Liver (tissue), 9 donors: ENCODE results near the gene SAE1. TPM values are rescaled to one million over a fixed set of nuclear protein-coding genes. Genes with fewer than 3 reads are reported as not detected.

Source experiments
- DNase-seq: peaks from one replicate; pipeline ENCODE4 v3.0.0-alpha.2; 2017; ENCODE audit warnings: low spot score
- H3K27ac ChIP-seq, 2 donors: one replicate each; pipeline ENCODE4 v1.7.0; 2013; ENCODE audit warnings: inconsistent platforms in 2 of 2, low read length in 2 of 2, control low read depth in 1 of 2, low read depth in 1 of 2, mild to moderate bottlenecking in 1 of 2
- H3K27me3 ChIP-seq, 4 donors: one replicate each; pipeline versions ENCODE4 v1.6.1 to v1.7.0; 2013; ENCODE audit warnings: low read length in 3 of 4, inconsistent platforms in 1 of 4, mild to moderate bottlenecking in 1 of 4, moderate library complexity in 1 of 4; ENCODE audit not compliant: control insufficient read depth in 4 of 4, insufficient read depth in 4 of 4
- H3K36me3 ChIP-seq, 4 donors: one replicate each; pipeline versions ENCODE4 v1.6.1 to v1.7.0; 2013; ENCODE audit warnings: low read length in 3 of 4, mild to moderate bottlenecking in 3 of 4, low read depth in 1 of 4, moderate library complexity in 1 of 4; ENCODE audit not compliant: control insufficient read depth in 4 of 4, insufficient read depth in 3 of 4
- H3K4me1 ChIP-seq, 4 donors: one replicate each; pipeline versions ENCODE4 v1.6.1 to v1.7.0; 2013; ENCODE audit warnings: low read length in 3 of 4, mild to moderate bottlenecking in 3 of 4, moderate library complexity in 1 of 4; ENCODE audit not compliant: control insufficient read depth in 4 of 4, insufficient read depth in 4 of 4
- H3K4me3 ChIP-seq, 3 donors: one replicate each; pipeline versions ENCODE4 v1.6.1 to v1.7.0; 2013; ENCODE audit warnings: low read length in 3 of 3, control low read depth in 1 of 3, low read depth in 1 of 3, mild to moderate bottlenecking in 1 of 3
- H3K9ac ChIP-seq, 2 donors: one replicate each; pipeline ENCODE4 v1.7.0; 2013; ENCODE audit warnings: low read length in 2 of 2, mild to moderate bottlenecking in 2 of 2, moderate library complexity in 2 of 2, control low read depth in 1 of 2, low read depth in 1 of 2
- H3K9me3 ChIP-seq, 4 donors: one replicate each; pipeline versions ENCODE4 v1.6.1 to v1.7.0; 2013; ENCODE audit warnings: low read length in 3 of 4; ENCODE audit not compliant: control insufficient read depth in 4 of 4
- EGR1 ChIP-seq, 2 donors: IDR thresholded peaks; 2 replicates each; pipeline ENCODE4 v1.6.1; 2016 to 2018; ENCODE audit warnings: antibody characterized with exemption in 2 of 2, low read depth in 2 of 2
- FOXA1 ChIP-seq: IDR thresholded peaks from 2 replicates; pipeline ENCODE4 v1.6.1; 2016; ENCODE audit warnings: antibody characterized with exemption
- FOXA2 ChIP-seq: IDR thresholded peaks from 2 replicates; pipeline ENCODE4 v1.6.1; 2016; ENCODE audit warnings: antibody characterized with exemption
- GABPA ChIP-seq, 2 donors: IDR thresholded peaks in 1 of 2; conservative IDR thresholded peaks in 1 of 2; 2 replicates each; pipeline ENCODE4 v1.6.1; 2016; ENCODE audit warnings: antibody characterized with exemption in 2 of 2, mild to moderate bottlenecking in 1 of 2, moderate library complexity in 1 of 2
- HNF4A ChIP-seq, 2 donors: conservative IDR thresholded peaks; 2 replicates each; pipeline ENCODE4 v1.6.1; 2016; ENCODE audit warnings: antibody characterized with exemption in 2 of 2, mild to moderate bottlenecking in 2 of 2
- HNF4G ChIP-seq: IDR thresholded peaks from 2 replicates; pipeline ENCODE4 v1.6.1; 2016; ENCODE audit warnings: antibody characterized with exemption
- JUND ChIP-seq, 2 donors: IDR thresholded peaks; 2 replicates each; pipeline ENCODE4 v1.6.1; 2016; ENCODE audit warnings: antibody characterized with exemption in 2 of 2
- NR2F2 ChIP-seq: IDR thresholded peaks from 2 replicates; pipeline ENCODE4 v1.6.1; 2016; ENCODE audit warnings: antibody characterized with exemption
- RAD21 ChIP-seq, 2 donors: IDR thresholded peaks; 2 replicates each; pipeline ENCODE4 v1.6.1; 2016; ENCODE audit warnings: antibody characterized with exemption in 2 of 2, mild to moderate bottlenecking in 2 of 2
- RXRA ChIP-seq, 2 donors: IDR thresholded peaks; 2 replicates each; pipeline ENCODE4 v1.6.1; 2017 to 2018; ENCODE audit warnings: antibody characterized with exemption in 2 of 2, mild to moderate bottlenecking in 1 of 2
- SP1 ChIP-seq: IDR thresholded peaks from 2 replicates; pipeline ENCODE4 v1.6.1; 2018; ENCODE audit warnings: antibody characterized with exemption, mild to moderate bottlenecking
- TAF1 ChIP-seq: conservative IDR thresholded peaks from 2 replicates; pipeline ENCODE4 v1.6.1; 2016; ENCODE audit warnings: antibody characterized with exemption, mild to moderate bottlenecking
- YY1 ChIP-seq: IDR thresholded peaks from 2 replicates; pipeline ENCODE4 v1.6.1; 2016; ENCODE audit warnings: antibody characterized with exemption, mild to moderate bottlenecking
- WGBS: extraction: QIAGEN DNeasy Blood & Tissue Kit; methylation state at CpG from one replicate; pipeline ENCODE4 v1.1.7; 2013; 5-methylcytosine and 5-hydroxymethylcytosine counted together
- polyA plus RNA-seq, 2 donors: library from polyadenylated mRNA; stranded (reverse) in 1 of 2; unstranded in 1 of 2; fragments of 200-250 nt in 1 of 2; fragments of >200 nt in 1 of 2; fragmentation: Nextera tagmentation in 1 of 2; extraction: Ambion mirVana in 1 of 2; gene quantifications; one replicate each; pipeline versions ENCODE4 v1.2.1 to v1.2.3, GENCODE V29; 2013 to 2015
- total RNA-seq, 2 donors: library from RNA; depleted of rRNA; stranded (reverse); fragments of >200 nt; gene quantifications; one replicate each; pipeline ENCODE4 v1.2.3, GENCODE V29; 2014
- TF ChIP-seq, protein P1 (sequence below): fragments of 150-350 bp; IDR thresholded peaks from 2 replicates; pipeline ENCODE4 v1.5.1; 2017; ENCODE audit warnings: improper control_type of control experiment, low read depth, low read length; ENCODE audit not compliant: missing input control
- TF ChIP-seq, protein P2 (sequence below): IDR thresholded peaks from 2 replicates; pipeline ENCODE4 v1.6.1; 2016; ENCODE audit warnings: antibody characterized with exemption
- TF ChIP-seq, protein P3 (sequence below): IDR thresholded peaks from 2 replicates; pipeline ENCODE4 v1.6.1; 2016; ENCODE audit warnings: antibody characterized with exemption
- TF ChIP-seq, protein P4 (sequence below): IDR thresholded peaks from 2 replicates; pipeline ENCODE4 v1.6.1; 2016; ENCODE audit warnings: antibody characterized with exemption, mild to moderate bottlenecking
- TF ChIP-seq, protein P5 (sequence below): IDR thresholded peaks from 2 replicates; pipeline ENCODE4 v1.6.1; 2016; ENCODE audit warnings: antibody characterized with exemption
- donor health status: healthy.
- donor health status: healthy.
- donor health status: healthy.
- donor health status: healthy.
- donor health status: healthy.

The SAE1 gene
- total and polyA plus RNA-seq, 4 donors, result 19.0 to 31.8 (median 27.0) TPM

DNA sequence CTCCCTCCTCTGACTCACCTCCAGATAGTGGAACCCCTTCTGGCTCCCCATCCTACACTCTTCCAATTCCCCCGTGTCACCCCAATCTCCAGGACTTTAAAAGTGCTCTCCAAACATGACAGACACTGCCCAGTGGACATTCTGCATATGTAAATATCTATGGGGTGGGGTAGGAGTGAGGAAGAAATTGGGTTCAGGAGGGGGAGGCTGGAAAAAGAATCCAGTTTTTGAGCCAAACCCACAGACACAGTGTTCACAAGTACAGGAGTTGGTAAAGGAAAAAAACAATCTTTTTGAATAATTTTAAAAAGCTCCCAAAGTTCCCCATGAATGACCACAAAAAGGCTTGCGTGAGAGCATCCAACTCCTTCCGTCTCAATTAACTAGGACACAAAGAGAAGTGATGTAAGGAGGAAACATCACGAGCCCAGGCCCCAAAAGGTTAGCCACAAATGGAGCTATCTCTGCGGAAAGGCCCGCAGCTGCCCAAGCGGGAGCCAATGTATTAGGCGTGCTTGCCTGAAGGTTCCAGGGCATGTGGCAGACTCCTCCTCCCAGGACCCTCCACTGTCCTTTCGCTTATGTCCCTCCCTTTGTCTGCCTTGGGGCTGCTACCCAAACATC is 35.0 kb upstream of the SAE1 start:
- Histone ChIP-seq H3K27ac (peak overlapping the region; percentile 68 to 75), H3K36me3 (peaks cover 4 to 25% (median 15%) of the 10 kb centered on the region in 4 donors), H3K9me3 (no peaks in the 10 kb centered on the region), H3K9ac (no peak overlapping the region), H3K4me3 (no peak overlapping the region), H3K4me1 (peaks cover 7 to 32% (median 16%) of the 10 kb centered on the region in 4 donors), H3K27me3 (no peaks in the 10 kb centered on the region)
- TF ChIP-seq, protein P1, sequence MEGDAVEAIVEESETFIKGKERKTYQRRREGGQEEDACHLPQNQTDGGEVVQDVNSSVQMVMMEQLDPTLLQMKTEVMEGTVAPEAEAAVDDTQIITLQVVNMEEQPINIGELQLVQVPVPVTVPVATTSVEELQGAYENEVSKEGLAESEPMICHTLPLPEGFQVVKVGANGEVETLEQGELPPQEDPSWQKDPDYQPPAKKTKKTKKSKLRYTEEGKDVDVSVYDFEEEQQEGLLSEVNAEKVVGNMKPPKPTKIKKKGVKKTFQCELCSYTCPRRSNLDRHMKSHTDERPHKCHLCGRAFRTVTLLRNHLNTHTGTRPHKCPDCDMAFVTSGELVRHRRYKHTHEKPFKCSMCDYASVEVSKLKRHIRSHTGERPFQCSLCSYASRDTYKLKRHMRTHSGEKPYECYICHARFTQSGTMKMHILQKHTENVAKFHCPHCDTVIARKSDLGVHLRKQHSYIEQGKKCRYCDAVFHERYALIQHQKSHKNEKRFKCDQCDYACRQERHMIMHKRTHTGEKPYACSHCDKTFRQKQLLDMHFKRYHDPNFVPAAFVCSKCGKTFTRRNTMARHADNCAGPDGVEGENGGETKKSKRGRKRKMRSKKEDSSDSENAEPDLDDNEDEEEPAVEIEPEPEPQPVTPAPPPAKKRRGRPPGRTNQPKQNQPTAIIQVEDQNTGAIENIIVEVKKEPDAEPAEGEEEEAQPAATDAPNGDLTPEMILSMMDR, result no peak
- no peak for TF ChIP-seq FOXA1
- TF ChIP-seq GABPA (IDR thresholded peaks at IDR 0.05 in 1 of 2, conservative IDR thresholded peaks at IDR 0.05 in 1 of 2), result no peak
- TF ChIP-seq SP1, result no peak
- TF ChIP-seq YY1, result no peak
- TF ChIP-seq HNF4G, result no peak
- 62% methylated on average over 9 of the region's 9 CpGs for WGBS
- no peak for DNase-seq

DNA sequence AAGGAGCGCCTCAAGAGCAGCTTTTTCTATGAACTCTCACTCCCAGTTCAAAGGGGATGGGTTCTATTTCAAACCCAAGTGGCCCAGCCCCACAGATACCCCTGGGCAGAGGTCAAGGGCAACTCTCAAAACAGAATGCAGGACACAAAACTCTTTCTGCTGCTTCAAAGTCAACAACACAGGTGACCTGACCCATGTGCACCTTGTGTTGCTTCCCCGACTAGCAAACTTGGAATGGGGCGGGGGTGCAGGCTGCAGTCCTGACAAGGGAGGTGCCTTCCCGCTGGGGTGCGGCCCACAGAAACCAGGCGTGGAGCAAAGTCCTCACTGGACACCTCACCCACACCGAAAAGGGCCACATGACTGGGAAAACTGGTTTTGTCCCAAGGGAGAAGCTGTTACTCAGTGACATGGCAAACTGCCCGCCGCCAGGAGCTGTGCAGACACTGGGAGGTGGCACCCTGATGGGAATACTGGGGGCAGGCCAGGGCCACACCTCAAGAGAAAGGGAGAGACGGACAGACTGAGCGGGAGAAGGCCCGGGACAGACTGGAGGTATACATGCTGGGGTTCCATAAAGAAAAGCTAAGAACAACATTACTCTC is 34.4 kb upstream of the SAE1 start:
- Histone ChIP-seq H3K9me3 (no peaks in the 10 kb centered on the region), H3K36me3 (peaks cover 4 to 22% (median 11%) of the 10 kb centered on the region in 4 donors), H3K9ac (no peak overlapping the region), H3K27me3 (no peaks in the 10 kb centered on the region), H3K4me3 (no peak overlapping the region), H3K27ac (peak overlapping the region; percentile 68 to 75), H3K4me1 (peaks cover 7 to 32% (median 16%) of the 10 kb centered on the region in 4 donors)
- peak; percentile 52 for DNase-seq
- WGBS, result 33% methylated on average over 12 of the region's 12 CpGs
- TF ChIP-seq NR2F2, result peak; percentile 80
- TF ChIP-seq, protein P2, sequence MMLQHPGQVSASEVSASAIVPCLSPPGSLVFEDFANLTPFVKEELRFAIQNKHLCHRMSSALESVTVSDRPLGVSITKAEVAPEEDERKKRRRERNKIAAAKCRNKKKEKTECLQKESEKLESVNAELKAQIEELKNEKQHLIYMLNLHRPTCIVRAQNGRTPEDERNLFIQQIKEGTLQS, result no peak
- TF ChIP-seq RXRA (IDR thresholded peaks at IDR 0.05), result peak; percentile 89 to 96
- TF ChIP-seq GABPA (IDR thresholded peaks at IDR 0.05 in 1 of 2, conservative IDR thresholded peaks at IDR 0.05 in 1 of 2), result peak in 1 of 2 donors; percentile 57
- peak; percentile 77 for TF ChIP-seq TAF1
- TF ChIP-seq RAD21 (IDR thresholded peaks at IDR 0.05), result peak; percentile 25 to 29
- TF ChIP-seq, protein P1, result no peak
- TF ChIP-seq, protein P3, sequence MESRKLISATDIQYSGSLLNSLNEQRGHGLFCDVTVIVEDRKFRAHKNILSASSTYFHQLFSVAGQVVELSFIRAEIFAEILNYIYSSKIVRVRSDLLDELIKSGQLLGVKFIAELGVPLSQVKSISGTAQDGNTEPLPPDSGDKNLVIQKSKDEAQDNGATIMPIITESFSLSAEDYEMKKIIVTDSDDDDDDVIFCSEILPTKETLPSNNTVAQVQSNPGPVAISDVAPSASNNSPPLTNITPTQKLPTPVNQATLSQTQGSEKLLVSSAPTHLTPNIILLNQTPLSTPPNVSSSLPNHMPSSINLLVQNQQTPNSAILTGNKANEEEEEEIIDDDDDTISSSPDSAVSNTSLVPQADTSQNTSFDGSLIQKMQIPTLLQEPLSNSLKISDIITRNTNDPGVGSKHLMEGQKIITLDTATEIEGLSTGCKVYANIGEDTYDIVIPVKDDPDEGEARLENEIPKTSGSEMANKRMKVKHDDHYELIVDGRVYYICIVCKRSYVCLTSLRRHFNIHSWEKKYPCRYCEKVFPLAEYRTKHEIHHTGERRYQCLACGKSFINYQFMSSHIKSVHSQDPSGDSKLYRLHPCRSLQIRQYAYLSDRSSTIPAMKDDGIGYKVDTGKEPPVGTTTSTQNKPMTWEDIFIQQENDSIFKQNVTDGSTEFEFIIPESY, result peak; percentile 79
- TF ChIP-seq HNF4G, result peak; percentile 91
- peak; percentile 96 to 98 for TF ChIP-seq HNF4A (conservative IDR thresholded peaks at IDR 0.05)
- TF ChIP-seq FOXA2, result peak; percentile 86
- peak; percentile 100 for TF ChIP-seq SP1
- TF ChIP-seq, protein P4, sequence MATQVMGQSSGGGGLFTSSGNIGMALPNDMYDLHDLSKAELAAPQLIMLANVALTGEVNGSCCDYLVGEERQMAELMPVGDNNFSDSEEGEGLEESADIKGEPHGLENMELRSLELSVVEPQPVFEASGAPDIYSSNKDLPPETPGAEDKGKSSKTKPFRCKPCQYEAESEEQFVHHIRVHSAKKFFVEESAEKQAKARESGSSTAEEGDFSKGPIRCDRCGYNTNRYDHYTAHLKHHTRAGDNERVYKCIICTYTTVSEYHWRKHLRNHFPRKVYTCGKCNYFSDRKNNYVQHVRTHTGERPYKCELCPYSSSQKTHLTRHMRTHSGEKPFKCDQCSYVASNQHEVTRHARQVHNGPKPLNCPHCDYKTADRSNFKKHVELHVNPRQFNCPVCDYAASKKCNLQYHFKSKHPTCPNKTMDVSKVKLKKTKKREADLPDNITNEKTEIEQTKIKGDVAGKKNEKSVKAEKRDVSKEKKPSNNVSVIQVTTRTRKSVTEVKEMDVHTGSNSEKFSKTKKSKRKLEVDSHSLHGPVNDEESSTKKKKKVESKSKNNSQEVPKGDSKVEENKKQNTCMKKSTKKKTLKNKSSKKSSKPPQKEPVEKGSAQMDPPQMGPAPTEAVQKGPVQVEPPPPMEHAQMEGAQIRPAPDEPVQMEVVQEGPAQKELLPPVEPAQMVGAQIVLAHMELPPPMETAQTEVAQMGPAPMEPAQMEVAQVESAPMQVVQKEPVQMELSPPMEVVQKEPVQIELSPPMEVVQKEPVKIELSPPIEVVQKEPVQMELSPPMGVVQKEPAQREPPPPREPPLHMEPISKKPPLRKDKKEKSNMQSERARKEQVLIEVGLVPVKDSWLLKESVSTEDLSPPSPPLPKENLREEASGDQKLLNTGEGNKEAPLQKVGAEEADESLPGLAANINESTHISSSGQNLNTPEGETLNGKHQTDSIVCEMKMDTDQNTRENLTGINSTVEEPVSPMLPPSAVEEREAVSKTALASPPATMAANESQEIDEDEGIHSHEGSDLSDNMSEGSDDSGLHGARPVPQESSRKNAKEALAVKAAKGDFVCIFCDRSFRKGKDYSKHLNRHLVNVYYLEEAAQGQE, result peak; percentile 75
- TF ChIP-seq FOXA1, result peak; percentile 77
- TF ChIP-seq EGR1 (IDR thresholded peaks at IDR 0.05; ENCODE audit: low read depth in 2 of 2), result peak; percentile 43 to 85
- TF ChIP-seq, protein P5, sequence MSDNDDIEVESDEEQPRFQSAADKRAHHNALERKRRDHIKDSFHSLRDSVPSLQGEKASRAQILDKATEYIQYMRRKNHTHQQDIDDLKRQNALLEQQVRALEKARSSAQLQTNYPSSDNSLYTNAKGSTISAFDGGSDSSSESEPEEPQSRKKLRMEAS, result peak; percentile 92
- TF ChIP-seq JUND (IDR thresholded peaks at IDR 0.05), result peak; percentile 83 to 89
- TF ChIP-seq YY1, result peak; percentile 85
